HL-60/S4 treated with retinoic acid at 250 ng/mL for 4 days and 3 days (cell line): ENCODE results near the gene HERC2.

ENCODE experiments used
- in situ Hi-C: fragments of 300-500 bp; cut with MboI; formaldehyde crosslinking; loops from 2 replicates; pipeline ENCODE4 v1.7.0; 2022; ENCODE audit warnings: low sequenced_read_pairs

The HERC2 gene

DNA sequence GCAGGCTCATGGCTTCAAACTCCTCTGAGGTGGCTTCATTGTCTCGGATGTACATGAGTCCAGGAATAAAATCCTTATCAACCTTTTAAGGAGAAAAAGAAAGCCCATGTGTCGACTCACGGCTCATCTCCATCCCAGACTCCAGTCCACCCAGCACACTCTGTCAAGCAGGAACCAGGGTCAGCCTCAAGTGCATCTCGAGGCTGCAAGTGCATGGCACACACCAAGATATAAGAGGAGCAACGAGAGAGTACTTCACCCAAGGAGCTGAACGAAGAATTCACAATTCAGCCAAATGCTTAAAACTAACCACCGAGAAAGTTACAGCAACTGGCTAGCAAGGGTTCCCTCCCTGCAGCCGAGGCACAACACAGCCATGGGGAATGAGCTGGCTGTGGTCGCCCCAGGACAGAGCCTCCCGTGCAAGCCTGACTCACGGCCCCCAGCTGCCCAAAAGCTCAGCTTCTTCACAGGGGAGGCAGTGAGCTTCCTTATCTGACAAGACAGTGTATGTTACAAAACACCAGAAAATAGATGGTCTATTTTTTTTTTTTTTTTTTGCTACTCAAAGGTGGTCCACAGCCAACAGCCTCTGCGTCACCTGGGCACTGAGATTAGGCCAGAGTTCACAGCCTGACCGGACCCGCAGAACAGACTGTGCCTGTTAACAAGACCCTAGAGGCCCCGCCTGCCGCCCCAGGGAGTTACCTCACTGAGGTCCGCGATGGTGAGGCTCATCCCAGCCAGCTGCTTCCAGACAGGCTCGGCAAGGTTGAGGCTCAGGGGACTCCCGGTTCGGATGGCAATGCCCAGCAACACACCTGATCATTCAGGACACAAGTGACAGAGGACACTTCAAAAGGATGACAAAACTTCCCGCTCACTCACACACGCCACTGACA is 207.0 kb downstream of the HERC2 start:
- in situ Hi-C loops: no loop called here

GRCh38 chr15:28114114-28114455 is 207.9 kb downstream of the HERC2 start:
- in situ Hi-C loops: no loop called here

DNA sequence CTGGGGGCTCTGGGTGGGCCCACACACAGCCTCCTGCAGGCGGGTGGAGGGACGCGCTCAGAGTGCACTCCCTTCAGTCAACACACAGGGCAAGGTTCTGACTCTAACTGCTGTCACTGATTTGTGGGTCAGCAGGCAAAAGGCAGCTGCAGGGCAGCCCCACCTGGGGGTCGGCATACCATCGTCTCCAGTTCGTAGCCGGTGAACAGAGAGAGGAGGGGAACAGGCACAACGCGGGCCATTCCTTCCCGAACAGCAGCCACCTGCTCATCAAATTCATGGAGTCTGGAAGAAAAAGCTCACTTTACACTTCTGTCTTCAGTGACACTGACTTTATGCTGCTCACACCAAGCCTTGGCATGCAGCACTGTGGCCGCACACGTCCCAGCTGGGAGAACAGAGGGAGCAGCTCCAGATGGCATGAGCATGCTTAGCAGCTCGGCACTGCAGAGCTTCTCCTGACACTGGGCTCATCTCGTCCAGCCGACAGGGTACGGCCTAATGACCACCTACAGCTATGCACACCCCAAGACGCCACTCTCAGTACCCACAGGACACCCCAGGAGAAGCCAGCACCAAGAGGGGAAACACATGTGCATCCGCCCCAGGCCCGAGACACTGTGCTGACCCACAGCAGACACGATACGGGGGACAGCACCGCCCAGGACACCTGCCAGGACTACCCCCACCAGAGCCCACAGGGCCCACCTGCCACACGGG is 208.4 kb downstream of the HERC2 start:
- in situ Hi-C loops: no loop called here

GRCh38 chr15:28112962-28113361 is 209.0 kb downstream of the HERC2 start:
- in situ Hi-C loops: no loop called here

DNA sequence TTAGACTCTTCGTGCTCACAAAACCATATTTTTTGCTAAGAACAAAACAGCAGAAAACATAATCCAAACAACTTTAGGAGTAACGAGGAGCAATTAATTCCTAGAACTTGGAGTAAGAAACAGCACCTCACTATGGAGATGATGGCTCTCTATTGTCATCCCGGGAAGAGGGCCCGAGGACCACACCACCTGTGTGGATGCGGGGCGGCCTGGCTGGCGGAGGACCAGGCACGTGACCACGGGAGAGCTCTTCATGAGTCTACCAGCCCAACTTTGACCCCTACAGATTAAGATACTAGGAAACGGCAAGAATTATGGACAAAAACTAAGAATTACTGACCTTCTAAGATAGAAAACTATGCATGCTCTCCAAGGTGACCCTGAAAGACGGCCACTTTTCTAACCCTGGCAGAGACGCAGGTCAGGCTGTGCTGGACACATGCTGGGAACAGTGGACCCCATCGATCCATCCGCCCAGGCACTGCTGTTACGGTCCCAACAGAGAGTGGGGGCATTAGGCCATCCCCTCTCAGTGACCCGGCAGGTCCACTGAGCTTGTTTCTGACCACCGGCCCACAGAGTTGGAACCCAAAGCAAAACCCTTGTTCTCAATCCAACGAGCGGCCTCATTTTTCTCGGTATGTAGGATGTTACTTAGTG is 209.7 kb downstream of the HERC2 start:
- in situ Hi-C loops: no loop called here

DNA sequence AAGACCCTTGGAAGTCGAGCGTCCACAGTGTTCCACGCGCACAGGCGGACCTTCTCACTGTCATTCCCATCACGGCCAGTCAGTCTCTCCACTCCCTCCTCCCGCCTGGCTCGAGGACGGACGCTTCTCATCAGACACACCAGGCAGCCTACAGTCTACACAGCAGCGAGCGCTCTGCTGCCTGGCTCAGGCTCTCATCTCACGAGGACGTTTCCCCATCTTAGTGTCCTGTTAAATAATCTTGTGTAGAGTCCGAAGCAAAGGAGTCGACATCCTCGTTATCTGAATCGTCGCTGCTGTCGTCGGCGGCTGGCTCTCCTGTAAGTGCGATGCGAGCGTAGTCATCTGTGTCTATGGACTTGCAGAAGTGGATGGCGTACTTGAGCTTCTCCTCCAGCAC is 210.4 kb downstream of the HERC2 start:
- in situ Hi-C loops: no loop called here

GRCh38 chr15:28110481-28110881 is 211.5 kb downstream of the HERC2 start:
- in situ Hi-C loops: no loop called here

GRCh38 chr15:28109626-28110455 is 212.1 kb downstream of the HERC2 start:
- in situ Hi-C loops: no loop called here

DNA sequence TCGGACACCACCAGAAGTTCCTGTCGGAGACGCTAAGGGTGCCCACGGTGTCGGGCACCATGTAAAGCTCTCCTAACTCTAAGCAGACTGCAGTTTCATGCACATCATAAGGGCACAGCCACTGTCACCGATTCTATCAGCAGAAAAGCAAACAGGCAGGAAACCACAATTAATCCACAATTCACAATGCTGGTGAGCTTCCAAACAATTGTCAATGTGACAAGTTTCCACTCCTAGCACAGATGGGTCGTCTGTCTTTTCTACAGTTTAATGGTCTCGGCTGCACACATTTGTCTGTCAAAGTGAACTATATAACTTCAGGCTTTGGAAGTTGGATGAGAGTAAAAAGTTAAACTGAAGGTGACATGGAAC is 214.1 kb downstream of the HERC2 start:
- in situ Hi-C loops: no loop called here

GRCh38 chr15:28107111-28107903 is 214.7 kb downstream of the HERC2 start:
- in situ Hi-C loops: no loop called here

GRCh38 chr15:28106294-28107110 is 215.5 kb downstream of the HERC2 start:
- in situ Hi-C loops: no loop called here

DNA sequence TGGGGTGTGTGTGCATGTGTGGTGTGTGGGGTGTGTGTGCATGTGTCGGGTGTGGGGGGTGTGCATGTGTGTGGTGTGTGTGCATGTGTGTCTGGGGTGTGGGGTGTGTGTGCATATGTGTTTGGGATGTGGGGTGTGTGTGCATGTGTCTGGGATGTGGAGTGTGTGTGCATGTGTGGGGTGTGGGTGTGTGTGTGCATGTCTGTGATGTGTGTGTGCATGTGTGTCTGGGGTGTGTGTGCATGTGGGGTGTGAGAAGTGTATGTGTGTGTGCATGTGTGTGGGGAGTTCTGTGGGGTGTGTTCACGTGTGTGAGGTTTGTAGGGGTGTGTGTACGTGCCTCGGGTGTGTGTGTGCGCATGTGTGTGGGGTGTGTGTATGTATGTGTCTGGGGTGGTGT is 216.2 kb downstream of the HERC2 start:
- in situ Hi-C loops: no loop called here

- in situ Hi-C loops: no loop called here
These were observed 216.7 kb downstream of the HERC2 start for GRCh38 chr15:28105224-28105791.

DNA sequence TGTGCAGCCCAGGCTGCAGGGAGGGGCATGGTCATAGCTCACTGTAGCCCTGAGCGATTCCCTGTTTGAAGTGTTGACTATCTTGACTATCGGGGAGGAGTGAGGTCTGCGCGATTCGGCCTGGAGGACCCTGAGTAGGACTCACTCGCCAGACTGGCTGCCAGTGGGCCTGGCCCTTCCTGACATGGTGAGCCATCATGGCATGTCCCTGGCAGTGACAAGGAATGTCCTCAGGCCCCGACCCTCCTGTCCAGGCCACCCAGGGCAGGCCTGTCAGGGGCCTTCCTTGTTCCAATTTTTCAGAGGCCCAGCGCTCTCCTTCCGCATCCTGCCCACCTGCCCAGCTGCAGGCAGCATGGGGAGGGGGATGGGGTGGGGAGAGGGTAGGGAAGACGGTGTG is 217.7 kb downstream of the HERC2 start:
- in situ Hi-C loops: no loop called here

- in situ Hi-C loops: no loop called here
These were observed 218.1 kb downstream of the HERC2 start for GRCh38 chr15:28103831-28104230.

- in situ Hi-C loops: no loop called here
These were observed 220.0 kb downstream of the HERC2 start for GRCh38 chr15:28101983-28102441.

DNA sequence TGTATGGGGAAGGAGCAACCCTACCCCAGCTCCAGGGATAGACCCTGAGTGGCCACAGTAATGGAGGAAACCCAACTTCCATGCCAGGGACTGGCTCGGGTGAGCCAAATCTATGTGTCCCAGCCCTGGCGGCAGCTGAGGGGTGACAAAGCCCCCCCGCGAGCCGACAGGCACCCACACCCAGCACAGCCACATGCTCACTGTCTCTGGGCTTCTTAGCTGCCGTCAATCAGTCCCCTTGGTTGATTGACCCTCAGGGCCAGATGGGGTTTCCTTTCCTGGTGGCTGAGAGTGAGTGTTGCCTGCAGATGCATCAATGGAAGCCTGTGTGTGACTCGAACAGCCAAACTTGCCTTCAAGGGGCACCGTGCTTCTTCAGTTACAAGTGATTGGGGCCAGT is 220.8 kb downstream of the HERC2 start:
- in situ Hi-C loops: no loop called here

DNA sequence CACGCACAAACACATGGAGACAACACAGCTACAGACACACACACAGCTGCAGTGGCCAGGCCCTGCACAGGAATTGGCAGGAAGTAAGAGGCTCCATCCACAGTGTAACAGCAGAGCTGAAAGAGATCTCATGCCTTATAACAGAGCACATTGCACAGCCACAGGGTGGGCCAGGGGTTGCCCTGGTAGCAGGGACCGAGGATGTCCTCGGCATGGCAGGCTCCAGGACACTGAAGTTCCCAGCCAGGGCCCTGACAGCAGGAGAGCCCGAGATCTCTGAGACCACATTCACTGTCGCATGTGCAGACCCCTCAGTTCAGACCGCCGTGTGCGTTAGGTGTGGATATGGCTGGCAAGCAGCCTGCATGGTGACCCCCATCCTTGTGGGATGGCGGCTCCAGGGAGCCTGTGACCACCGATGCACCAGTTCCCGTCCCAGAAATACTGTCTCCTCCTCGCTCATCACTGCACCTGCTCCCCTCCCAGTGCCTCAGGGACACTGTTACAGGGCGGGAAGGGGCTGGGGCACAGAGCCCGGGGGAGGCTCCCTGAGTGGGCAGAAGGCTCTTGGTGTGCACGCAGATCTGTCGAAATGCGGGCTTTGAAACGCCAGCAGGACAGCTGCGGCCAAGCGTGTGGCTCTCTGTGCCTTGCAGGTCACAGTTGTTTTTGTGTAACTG is 221.3 kb downstream of the HERC2 start:
- in situ Hi-C loops: no loop called here
